GM10248 (cell line): ENCODE data around the gene SREBF1.

Experiments used
- CTCF ChIA-PET: fragments of 300-600 bp; sonication (Branson Sonifier 250); formaldehyde crosslinking; extraction: SDS; loops from one replicate; lab custom pipeline; 2021; ENCODE audit warnings: antibody characterized with exemption; lab: Yijun Ruan, JAX
- POLR2A ChIA-PET: fragments of 350-650 bp; sonication (Branson Sonifier 250); formaldehyde crosslinking; extraction: SDS; loops from one replicate; lab custom pipeline; 2020; ENCODE audit warnings: antibody characterized with exemption; lab: Yijun Ruan, JAX
- DNase-seq: peaks from one replicate; pipeline ENCODE4 v3.0.0; 2012; ENCODE audit errors: extremely low spot score
- CTCF ChIP-seq: IDR thresholded peaks from 2 replicates; pipeline ENCODE4 v1.5.1; 2012; ENCODE audit warnings: mild to moderate bottlenecking, low read depth; ENCODE audit errors: extremely low read depth, missing control alignments, control extremely low read depth

The SREBF1 gene

GRCh38 chr17:17840751-17841591 is 4.2 kb upstream of the SREBF1 start:
- ChIA-PET CTCF (interaction anchor here (0.8 to 1.9 kb wide), 9 partner anchors 10 to 344 kb away, joined by 3 to 8 read pairs (median 4); no protein-coding TSS in a partner anchor), POLR2A (interaction anchor here (0.8 kb wide), 1 partner anchor 8 kb away, joined by 8 read pairs; no protein-coding TSS in a partner anchor)
- TF ChIP-seq CTCF = no peak
- no peak for DNase-seq

GRCh38 chr17:17839791-17840707 is 3.3 kb upstream of the SREBF1 start:
- peak; percentile 96 for DNase-seq
- POLR2A ChIA-PET = interaction anchor here (0.8 kb wide), 1 partner anchor 9 kb away, joined by 8 read pairs; no protein-coding TSS in a partner anchor
- no peak for TF ChIP-seq CTCF
- CTCF ChIA-PET = interaction anchor here (0.8 to 2.1 kb wide), 8 partner anchors 9 to 343 kb away, joined by 3 to 8 read pairs (median 4); no protein-coding TSS in a partner anchor

- no peak for TF ChIP-seq CTCF
- CTCF ChIA-PET = interaction anchor here (1.3 to 2.1 kb wide), 4 partner anchors 16 to 32 kb away, joined by 3 to 8 read pairs (median 4); no protein-coding TSS in a partner anchor
- DNase-seq = no peak
- POLR2A ChIA-PET = interaction anchor here (0.7 kb wide), 2 partner anchors 12 to 17 kb away, joined by 3 read pairs; no protein-coding TSS in a partner anchor
These were observed 1.5 kb upstream of the SREBF1 start for GRCh38 chr17:17837966-17838962.

GRCh38 chr17:17837380-17837821 is 615 bp upstream of the SREBF1 start:
- POLR2A ChIA-PET = interaction anchor here (0.7 kb wide), 2 partner anchors 12 to 17 kb away, joined by 3 read pairs; no protein-coding TSS in a partner anchor
- CTCF ChIA-PET = interaction anchor here (1.3 to 2.1 kb wide), 3 partner anchors 16 to 31 kb away, joined by 3 to 8 read pairs (median 3); no protein-coding TSS in a partner anchor
- TF ChIP-seq CTCF = no peak
- DNase-seq = no peak

- POLR2A ChIA-PET = interaction anchor here (0.5 to 1.3 kb wide), 9 partner anchors 9 to 1877 kb away, joined by 3 to 24 read pairs (median 5); no protein-coding TSS in a partner anchor
- CTCF ChIA-PET = interaction anchor here (0.8 to 1.5 kb wide), 12 partner anchors 10 to 158 kb away, joined by 3 to 9 read pairs (median 4); no protein-coding TSS in a partner anchor
- TF ChIP-seq CTCF = no peak
These were observed 452 bp downstream of the SREBF1 start for GRCh38 chr17:17836250-17836817.

More at GRCh38 chr17:17836250-17836817, 452 bp downstream of the SREBF1 start:
- DNase-seq = peak; percentile 96
